K562 (cell line): ENCODE data around the gene PPP1R14C. TPM values are rescaled to one million over a fixed set of nuclear protein-coding genes. Genes with fewer than 3 reads are reported as not detected.

Experiments
- CCNT2 ChIP-seq: IDR thresholded peaks from 2 replicates; pipeline ENCODE4 v1.6.1; 2011; ENCODE audit warnings: borderline replicate concordance, low read depth, mild to moderate bottlenecking, moderate library complexity, mixed read lengths, low read length; ENCODE audit not compliant: insufficient read length; ENCODE audit errors: extremely low read depth
- CEBPG ChIP-seq, 3 experiments: fragments of 200-800 bp in 1 of 3; sonication (Bioruptor generic) in 1 of 3; sonication (generic) in 1 of 3; formaldehyde crosslinking in 1 of 3; IDR thresholded peaks in 2 of 3; conservative IDR thresholded peaks in 1 of 3; 2 replicates each; pipeline versions ENCODE4 v1.6.1 to v1.8.0; 2016 to 2022; ENCODE audit warnings: missing compliant biosample characterization in 2 of 3, missing genetic modification characterization in 2 of 3, mild to moderate bottlenecking in 1 of 3, missing genetic modification reagents in 1 of 3
- ELF4 ChIP-seq: fragments of 450-650 bp; formaldehyde crosslinking; IDR thresholded peaks from 2 replicates; pipeline ENCODE4 v1.4.0; 2022; ENCODE audit warnings: missing genetic modification characterization
- FOSL1 ChIP-seq: fragments of 200-800 bp; sonication (Bioruptor generic); conservative IDR thresholded peaks from 2 replicates; pipeline ENCODE4 v1.6.1; 2016; ENCODE audit warnings: missing genetic modification characterization, missing compliant biosample characterization
- GABPB1 ChIP-seq: sonication (generic); formaldehyde crosslinking; IDR thresholded peaks from 2 replicates; pipeline ENCODE4 v1.8.0; 2022; ENCODE audit warnings: mild to moderate bottlenecking, missing genetic modification reagents
- HDAC3 ChIP-seq: fragments of 450-650 bp; IDR thresholded peaks from 2 replicates; pipeline ENCODE4 v1.6.1; 2018; ENCODE audit warnings: borderline replicate concordance, mild to moderate bottlenecking, moderate library complexity; ENCODE audit not compliant: partially characterized antibody
- HSF4 ChIP-seq: fragments of 250-450 bp; sonication (Bioruptor Pico); IDR thresholded peaks from 2 replicates; pipeline ENCODE4 v2.1.2; 2022; ENCODE audit warnings: mild to moderate bottlenecking, moderate library complexity, borderline replicate concordance
- MTF1 ChIP-seq: fragments of 250-450 bp; sonication (Bioruptor Pico); IDR thresholded peaks from 2 replicates; pipeline ENCODE4 v1.9.0; 2021; ENCODE audit warnings: moderate library complexity, mild to moderate bottlenecking, inconsistent platforms, borderline replicate concordance
- MXI1 ChIP-seq: IDR thresholded peaks from 2 replicates; pipeline ENCODE4 v1.6.1; 2011; ENCODE audit warnings: low read depth, mild to moderate bottlenecking, improper control_type of control experiment, low read length
- NFE2L1 ChIP-seq: fragments of 450-650 bp; IDR thresholded peaks from 2 replicates; pipeline ENCODE4 v1.6.1; 2016; ENCODE audit warnings: missing genetic modification characterization, low read depth, mild to moderate bottlenecking, missing compliant biosample characterization, moderate library complexity, borderline replicate concordance
- NR2F6 ChIP-seq: fragments of 450-650 bp; formaldehyde crosslinking; IDR thresholded peaks from 2 replicates; pipeline ENCODE4 v1.4.0; 2020; ENCODE audit warnings: mild to moderate bottlenecking
- RBM34 ChIP-seq: fragments of 200-400 bp; formaldehyde crosslinking; IDR thresholded peaks from 2 replicates; pipeline ENCODE4 v1.6.1; 2018; ENCODE audit warnings: low read length, borderline replicate concordance; ENCODE audit not compliant: insufficient read depth
- RHOXF2B ChIP-seq: fragments of 250-450 bp; sonication (Bioruptor Pico); conservative IDR thresholded peaks from 2 replicates; pipeline ENCODE4 v1.5.1; 2021
- SETDB1 ChIP-seq: IDR thresholded peaks from one replicate; pipeline ENCODE4 v1.6.1; 2012; ENCODE audit warnings: low read length, control low read depth, inconsistent platforms
- SMAD2 ChIP-seq: fragments of 150-350 bp; IDR thresholded peaks from 2 replicates; pipeline ENCODE4 v1.6.1; 2014; ENCODE audit warnings: low read depth, mild to moderate bottlenecking, low read length
- SRF ChIP-seq, 2 experiments: fragments of 250-450, 450-650 bp in 1 of 2; sonication (Bioruptor Pico) in 1 of 2; sonication (generic) in 1 of 2; formaldehyde crosslinking; IDR thresholded peaks; 2 replicates each; pipeline versions ENCODE4 v1.5.0 to v1.5.1; 2020 to 2022; ENCODE audit warnings: mild to moderate bottlenecking in 1 of 2, missing genetic modification reagents in 1 of 2
- STAG1 ChIP-seq: sonication (generic); formaldehyde crosslinking; IDR thresholded peaks from 2 replicates; pipeline ENCODE4 v1.5.0; 2020; ENCODE audit warnings: missing genetic modification reagents, borderline replicate concordance
- TCFL5 ChIP-seq: fragments of 250-450 bp; sonication (Bioruptor Pico); conservative IDR thresholded peaks from 2 replicates; pipeline ENCODE4 v1.6.1; 2021; ENCODE audit warnings: mild to moderate bottlenecking, moderate library complexity, matching md5 sums
- TFAM ChIP-seq: fragments of 250-450 bp; sonication (Bioruptor Pico); conservative IDR thresholded peaks from 2 replicates; pipeline ENCODE4 v1.5.0; 2021; ENCODE audit warnings: mild to moderate bottlenecking, moderate library complexity
- THAP12 ChIP-seq: fragments of 250-450 bp; sonication (Bioruptor Pico); IDR thresholded peaks from 2 replicates; pipeline ENCODE4 v1.9.0; 2021; ENCODE audit warnings: mild to moderate bottlenecking, inconsistent platforms
- ZNF197 ChIP-seq: fragments of 200-800 bp; sonication (Bioruptor generic); IDR thresholded peaks from 2 replicates; pipeline ENCODE4 v1.6.1; 2016; ENCODE audit warnings: low read depth, missing genetic modification characterization, missing compliant biosample characterization
- ZNF436 ChIP-seq: fragments of 250-450, 450-650 bp; sonication (Bioruptor Pico); formaldehyde crosslinking; IDR thresholded peaks from 2 replicates; pipeline ENCODE4 v1.7.0; 2020; ENCODE audit warnings: mild to moderate bottlenecking
- ZNF766 ChIP-seq: fragments of 200-800 bp; sonication (Bioruptor generic); conservative IDR thresholded peaks from 2 replicates; pipeline ENCODE4 v1.6.1; 2016; ENCODE audit warnings: missing genetic modification characterization, missing compliant biosample characterization
- polyA plus RNA-seq, 8 experiments: library from polyadenylated mRNA; depleted of rRNA in 4 of 8; stranded (reverse) in 5 of 8; unstranded in 3 of 8; fragments of >200 nt; fragmentation: Nextera tagmentation in 2 of 8; fragmentation: Illumina TruSeq in 1 of 8; extraction: Ambion mirVana in 2 of 8; extraction: Trizol in 1 of 8; gene quantifications; 2 replicates each; pipeline versions ENCODE4 v1.2.1 to v1.2.3, GENCODE V29; 2011 to 2014; ENCODE audit warnings: inconsistent platforms in 1 of 8, missing spikeins in 1 of 8
- total RNA-seq, 7 experiments: library from RNA; depleted of rRNA in 6 of 7; stranded (reverse); fragments of >200 nt in 6 of 7; fragmentation: Illumina TruSeq in 2 of 7; extraction: Trizol in 2 of 7; gene quantifications; 2 replicates each; pipeline versions ENCODE4 v1.2.1 to v1.2.3, GENCODE V29; 2011 to 2021; ENCODE audit warnings: low replicate concordance in 1 of 7
- TF ChIP-seq, protein P1 (sequence below), 2 experiments: IDR thresholded peaks; 2 replicates each; pipeline ENCODE4 v1.6.1; 2012; ENCODE audit warnings: improper control_type of control experiment in 2 of 2, low read depth in 2 of 2, low read length in 2 of 2, borderline replicate concordance in 1 of 2

The PPP1R14C gene
- total and polyA plus RNA-seq, 9 of the 15 experiments (the other 6 are each of a cell fraction or from before 2014, with no cell fraction given) = 4.5 to 16.6 (median 11.9) TPM

GRCh38 chr6:150297327-150298029, 154.6 kb downstream of the PPP1R14C start (continued):
- TF ChIP-seq HSF4 (CRISPR knock-in tag) = no peak
- TF ChIP-seq ZNF436 (CRISPR knock-in tag) = no peak
- no peak for TF ChIP-seq CCNT2
- TF ChIP-seq MTF1 (CRISPR knock-in tag) = no peak
- no peak for TF ChIP-seq SETDB1
- TF ChIP-seq FOSL1 (tag) = peak; percentile 97
- no peak for TF ChIP-seq RBM34
- TF ChIP-seq, protein P1, sequence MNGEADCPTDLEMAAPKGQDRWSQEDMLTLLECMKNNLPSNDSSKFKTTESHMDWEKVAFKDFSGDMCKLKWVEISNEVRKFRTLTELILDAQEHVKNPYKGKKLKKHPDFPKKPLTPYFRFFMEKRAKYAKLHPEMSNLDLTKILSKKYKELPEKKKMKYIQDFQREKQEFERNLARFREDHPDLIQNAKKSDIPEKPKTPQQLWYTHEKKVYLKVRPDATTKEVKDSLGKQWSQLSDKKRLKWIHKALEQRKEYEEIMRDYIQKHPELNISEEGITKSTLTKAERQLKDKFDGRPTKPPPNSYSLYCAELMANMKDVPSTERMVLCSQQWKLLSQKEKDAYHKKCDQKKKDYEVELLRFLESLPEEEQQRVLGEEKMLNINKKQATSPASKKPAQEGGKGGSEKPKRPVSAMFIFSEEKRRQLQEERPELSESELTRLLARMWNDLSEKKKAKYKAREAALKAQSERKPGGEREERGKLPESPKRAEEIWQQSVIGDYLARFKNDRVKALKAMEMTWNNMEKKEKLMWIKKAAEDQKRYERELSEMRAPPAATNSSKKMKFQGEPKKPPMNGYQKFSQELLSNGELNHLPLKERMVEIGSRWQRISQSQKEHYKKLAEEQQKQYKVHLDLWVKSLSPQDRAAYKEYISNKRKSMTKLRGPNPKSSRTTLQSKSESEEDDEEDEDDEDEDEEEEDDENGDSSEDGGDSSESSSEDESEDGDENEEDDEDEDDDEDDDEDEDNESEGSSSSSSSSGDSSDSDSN (IDR thresholded peaks at IDR 0.05; ENCODE audit: borderline replicate concordance in 1 of 2, low read depth in 2 of 2, low read length in 2 of 2) = no peak
- no peak for TF ChIP-seq NFE2L1 (tag)
- no peak for TF ChIP-seq ELF4 (CRISPR knock-in tag)
- no peak for TF ChIP-seq RHOXF2B
- no peak for TF ChIP-seq SRF (CRISPR knock-in tag; IDR thresholded peaks at IDR 0.05)
- peak; percentile 64 for TF ChIP-seq CEBPG (CRISPR knock-in tag; IDR thresholded peaks at IDR 0.05)
- peak; percentile 60 to 89; a peak in 3 of 4 replicates for TF ChIP-seq CEBPG (tag; conservative IDR thresholded peaks at IDR 0.05 in 1 of 2, IDR thresholded peaks at IDR 0.05 in 1 of 2)
- TF ChIP-seq NR2F6 (CRISPR knock-in tag) = no peak
- TF ChIP-seq GABPB1 = 0 out of 2 replicates have a peak, but pooled peaks have one; percentile 23
- TF ChIP-seq HDAC3 = no peak
- peak; percentile 85 for TF ChIP-seq ZNF766
- no peak for TF ChIP-seq ZNF197 (CRISPR knock-in tag)
- no peak for TF ChIP-seq TCFL5 (CRISPR knock-in tag)
- TF ChIP-seq TFAM (CRISPR knock-in tag) = no peak
- TF ChIP-seq MXI1 = no peak
- no peak for TF ChIP-seq THAP12 (CRISPR knock-in tag)
- TF ChIP-seq STAG1 (CRISPR knock-in tag) = no peak
- TF ChIP-seq SMAD2 = no peak
